Measurements from ENCODE around the gene AFAP1L2. TPM values are rescaled to one million over a fixed set of nuclear protein-coding genes. Genes with fewer than 3 reads are reported as not detected.

AFAP1L2 gene
- total RNA-seq, 4 donors from 2014 or later: 3.7 to 18.8 (median 4.5) TPM

- TF ChIP-seq, protein P1, sequence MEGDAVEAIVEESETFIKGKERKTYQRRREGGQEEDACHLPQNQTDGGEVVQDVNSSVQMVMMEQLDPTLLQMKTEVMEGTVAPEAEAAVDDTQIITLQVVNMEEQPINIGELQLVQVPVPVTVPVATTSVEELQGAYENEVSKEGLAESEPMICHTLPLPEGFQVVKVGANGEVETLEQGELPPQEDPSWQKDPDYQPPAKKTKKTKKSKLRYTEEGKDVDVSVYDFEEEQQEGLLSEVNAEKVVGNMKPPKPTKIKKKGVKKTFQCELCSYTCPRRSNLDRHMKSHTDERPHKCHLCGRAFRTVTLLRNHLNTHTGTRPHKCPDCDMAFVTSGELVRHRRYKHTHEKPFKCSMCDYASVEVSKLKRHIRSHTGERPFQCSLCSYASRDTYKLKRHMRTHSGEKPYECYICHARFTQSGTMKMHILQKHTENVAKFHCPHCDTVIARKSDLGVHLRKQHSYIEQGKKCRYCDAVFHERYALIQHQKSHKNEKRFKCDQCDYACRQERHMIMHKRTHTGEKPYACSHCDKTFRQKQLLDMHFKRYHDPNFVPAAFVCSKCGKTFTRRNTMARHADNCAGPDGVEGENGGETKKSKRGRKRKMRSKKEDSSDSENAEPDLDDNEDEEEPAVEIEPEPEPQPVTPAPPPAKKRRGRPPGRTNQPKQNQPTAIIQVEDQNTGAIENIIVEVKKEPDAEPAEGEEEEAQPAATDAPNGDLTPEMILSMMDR (IDR thresholded peaks at IDR 0.05): no peak
- no peak for ATAC-seq (ENCODE audit: low FRiP score)
- DNase-seq (ENCODE audit: low spot score): no peak
These were observed 93.3 kb downstream of the AFAP1L2 start for GRCh38 chr10:114311023-114311422.

GRCh38 chr10:114310346-114310745 is 94.0 kb downstream of the AFAP1L2 start:
- TF ChIP-seq, protein P1 (IDR thresholded peaks at IDR 0.05): no peak
- DNase-seq (ENCODE audit: low spot score): no peak
- no peak for ATAC-seq (ENCODE audit: low FRiP score)

DNA sequence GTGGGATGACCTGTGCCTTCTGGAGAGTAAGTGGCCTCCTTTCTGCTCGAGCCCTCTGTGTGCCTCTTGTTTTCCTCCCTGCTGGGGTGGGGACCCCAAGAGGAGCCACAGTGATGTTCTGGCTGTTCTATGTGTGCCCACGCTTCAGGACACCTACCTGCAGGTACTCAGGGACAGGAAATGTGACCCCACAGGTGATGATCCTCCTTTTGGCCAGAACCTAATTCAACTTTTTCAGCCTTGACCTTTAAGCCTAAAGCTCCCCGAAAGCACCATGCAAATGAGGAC is 95.0 kb downstream of the AFAP1L2 start:
- DNase-seq (ENCODE audit: low spot score): no peak

DNA sequence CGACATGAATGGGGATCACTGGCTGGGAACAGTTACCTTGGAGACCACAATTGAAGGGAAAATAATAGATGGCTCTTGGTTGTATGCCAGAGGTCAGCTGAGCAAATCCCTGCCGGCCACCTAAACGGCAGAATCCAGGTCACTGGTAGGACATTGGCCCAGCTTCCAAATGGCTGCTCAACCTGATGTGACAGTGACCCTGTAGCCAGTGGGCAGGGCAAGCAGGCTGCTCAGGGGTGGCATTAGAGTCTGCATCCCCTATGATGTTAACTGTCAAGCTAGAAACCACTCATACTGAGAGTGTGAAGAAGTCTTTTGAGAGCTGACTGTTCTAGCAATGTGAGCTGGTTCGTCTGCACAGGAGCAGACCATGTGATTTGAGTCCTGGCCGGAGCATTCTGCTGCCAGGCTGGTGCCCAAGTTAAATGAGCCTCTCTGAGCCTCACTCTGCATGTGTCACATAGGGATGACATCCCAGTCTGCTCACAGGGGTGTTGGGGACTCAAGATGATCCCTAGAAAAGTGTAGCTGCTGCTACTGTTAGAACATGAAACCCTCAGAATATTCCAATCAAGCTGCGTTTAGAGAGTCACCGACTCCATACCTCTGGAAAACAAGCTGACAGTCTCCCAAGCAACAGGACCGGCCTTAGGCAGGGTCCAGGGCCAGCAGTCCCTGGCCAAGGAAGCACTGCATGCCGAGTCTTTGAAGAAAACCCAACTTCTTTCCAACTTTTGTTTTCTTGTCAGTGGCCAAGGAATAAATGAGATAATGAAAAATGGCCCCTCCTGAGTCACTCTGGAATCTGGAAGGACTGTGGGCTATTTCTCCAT is 95.6 kb downstream of the AFAP1L2 start:
- no peak for DNase-seq (ENCODE audit: low spot score)
- ATAC-seq (ENCODE audit: low FRiP score): no peak
- TF ChIP-seq, protein P1 (IDR thresholded peaks at IDR 0.05): no peak

More for the DNA sequence above, 95.0 kb downstream of the AFAP1L2 start:
- ATAC-seq (ENCODE audit: low FRiP score): no peak
- TF ChIP-seq, protein P1 (IDR thresholded peaks at IDR 0.05): no peak

DNA sequence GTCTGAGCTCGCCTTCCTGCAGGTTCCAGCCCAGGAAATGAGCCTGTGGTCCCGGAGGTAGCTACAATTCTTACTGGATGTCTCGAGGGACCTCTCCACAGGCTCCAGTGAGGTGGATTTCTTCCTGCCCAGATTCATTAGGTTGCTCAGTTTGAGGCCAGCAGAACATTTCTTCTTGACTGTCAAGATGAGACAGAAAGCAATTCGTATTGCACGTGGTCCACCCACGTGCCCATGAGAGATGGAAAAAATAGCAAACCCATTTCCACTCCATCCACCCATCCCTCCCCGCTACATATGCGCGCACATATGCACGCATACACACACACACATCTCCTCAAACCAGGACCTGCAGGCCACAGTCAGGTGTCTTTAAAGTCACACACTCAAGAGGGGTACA is 96.6 kb downstream of the AFAP1L2 start:
- ATAC-seq (ENCODE audit: low FRiP score): no peak
- TF ChIP-seq, protein P1 (IDR thresholded peaks at IDR 0.05): no peak
- no peak for DNase-seq (ENCODE audit: low spot score)

DNA sequence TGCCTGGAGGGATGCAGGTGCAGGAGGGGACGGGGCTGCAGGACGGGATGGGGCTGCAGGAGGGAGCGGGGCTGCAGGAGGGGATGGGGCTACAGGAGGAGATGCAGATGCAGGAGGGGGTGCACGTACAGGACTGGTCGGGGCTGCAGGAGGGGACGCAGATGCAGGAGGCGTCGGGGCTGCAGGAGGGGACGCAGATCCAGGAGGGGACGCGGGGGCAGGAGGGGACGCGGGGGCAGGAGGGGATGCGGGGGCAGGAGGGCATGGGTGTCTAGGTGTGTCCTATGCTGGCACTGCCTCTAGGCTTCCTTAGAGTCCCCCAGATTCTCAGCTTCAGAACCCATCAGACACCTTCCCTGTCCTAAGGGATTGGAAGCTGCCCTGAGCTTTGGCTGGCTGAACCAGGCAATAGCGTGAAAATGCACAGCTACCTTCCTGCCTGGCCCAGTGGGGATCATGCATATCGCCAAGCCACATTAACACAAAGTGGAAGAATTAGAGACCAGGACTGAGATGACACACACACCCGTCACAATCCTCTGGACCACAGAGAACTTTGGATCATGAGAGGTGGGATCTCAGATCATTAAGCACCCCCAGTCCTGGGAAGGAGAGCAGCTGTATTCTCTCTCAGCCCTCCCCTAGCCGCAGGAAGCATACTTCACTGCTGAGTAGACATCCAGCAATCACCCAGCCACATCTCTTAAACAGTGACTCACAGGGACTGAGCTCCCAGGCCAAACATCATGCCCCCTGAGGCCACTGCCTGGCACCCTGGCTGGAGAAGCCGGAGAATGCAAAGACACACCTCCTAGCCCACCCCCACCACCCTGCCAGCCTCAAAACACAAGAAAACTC is 98.0 kb downstream of the AFAP1L2 start:
- DNase-seq (ENCODE audit: low spot score) (no peak), ATAC-seq (ENCODE audit: low FRiP score) (no peak)
- TF ChIP-seq, protein P1 (IDR thresholded peaks at IDR 0.05): no peak
